SK-N-SH treated with all-trans-retinoic acid at 6 μM for 48 hours (cell line): ENCODE results near the gene IFITM1.

Experiments
- ARNTL ChIP-seq: fragments of 450-650 bp; formaldehyde crosslinking; IDR thresholded peaks from 2 replicates; pipeline ENCODE4 v1.5.0; 2020; ENCODE audit warnings: low read depth, mild to moderate bottlenecking, moderate library complexity, borderline replicate concordance
- ESRRG ChIP-seq: fragments of 250-450 bp; sonication (Bioruptor Pico); IDR thresholded peaks from 2 replicates; pipeline ENCODE4 v1.6.1; 2021; ENCODE audit warnings: mild to moderate bottlenecking
- GLIS3 ChIP-seq: fragments of 250-450 bp; sonication (Bioruptor Pico); IDR thresholded peaks from 2 replicates; pipeline ENCODE4 v1.5.0; 2020; ENCODE audit warnings: mild to moderate bottlenecking, moderate library complexity
- ISL1 ChIP-seq: fragments of 250-450 bp; sonication (Bioruptor Pico); IDR thresholded peaks from 2 replicates; pipeline ENCODE4 v2.1.2; 2022; ENCODE audit warnings: mild to moderate bottlenecking, moderate library complexity
- OSR1 ChIP-seq: fragments of 250-450 bp; sonication (Bioruptor Pico); IDR thresholded peaks from 2 replicates; pipeline ENCODE4 v1.8.0; 2022; ENCODE audit warnings: moderate library complexity, mild to moderate bottlenecking, inconsistent platforms
- PPARA ChIP-seq: fragments of 250-450 bp; sonication (Bioruptor Pico); IDR thresholded peaks from 2 replicates; pipeline ENCODE4 v1.5.0; 2020; ENCODE audit warnings: mild to moderate bottlenecking, borderline replicate concordance
- RARB ChIP-seq: fragments of 250-450 bp; sonication (Bioruptor Pico); IDR thresholded peaks from 2 replicates; pipeline ENCODE4 v1.8.0; 2021; ENCODE audit warnings: mild to moderate bottlenecking, moderate library complexity
- ZC3H10 ChIP-seq: fragments of 250-450 bp; sonication (Bioruptor Pico); IDR thresholded peaks from 2 replicates; pipeline ENCODE4 v1.5.1; 2021; ENCODE audit warnings: mild to moderate bottlenecking, moderate library complexity
- ZFP30 ChIP-seq: fragments of 450-650 bp; formaldehyde crosslinking; IDR thresholded peaks from 2 replicates; pipeline ENCODE4 v1.5.0; 2022; ENCODE audit warnings: mild to moderate bottlenecking, moderate library complexity
- ZNF8 ChIP-seq: fragments of 450-650 bp; formaldehyde crosslinking; IDR thresholded peaks from 2 replicates; pipeline ENCODE4 v1.5.0; 2020; ENCODE audit warnings: mild to moderate bottlenecking, moderate library complexity
- TF ChIP-seq, protein P1 (sequence below): fragments of 250-450 bp; sonication (Bioruptor Pico); IDR thresholded peaks from 2 replicates; pipeline ENCODE4 v1.8.0; 2021; ENCODE audit warnings: low read depth, mild to moderate bottlenecking, moderate library complexity, borderline replicate concordance
- TF ChIP-seq, protein P2 (sequence below): fragments of 250-450 bp; sonication (Bioruptor Pico); IDR thresholded peaks from 2 replicates; pipeline ENCODE4 v1.5.1; 2020; ENCODE audit warnings: low read depth, mild to moderate bottlenecking, moderate library complexity
- TF ChIP-seq, protein P3 (sequence below): fragments of 250-450 bp; sonication (Bioruptor Pico); IDR thresholded peaks from 2 replicates; pipeline ENCODE4 v1.8.0; 2020; ENCODE audit warnings: mild to moderate bottlenecking, moderate library complexity, borderline replicate concordance
- TF ChIP-seq, protein P4 (sequence below): fragments of 250-450 bp; sonication (Bioruptor Pico); IDR thresholded peaks from 2 replicates; pipeline ENCODE4 v1.5.1; 2021; ENCODE audit warnings: mild to moderate bottlenecking, moderate library complexity

DNA sequence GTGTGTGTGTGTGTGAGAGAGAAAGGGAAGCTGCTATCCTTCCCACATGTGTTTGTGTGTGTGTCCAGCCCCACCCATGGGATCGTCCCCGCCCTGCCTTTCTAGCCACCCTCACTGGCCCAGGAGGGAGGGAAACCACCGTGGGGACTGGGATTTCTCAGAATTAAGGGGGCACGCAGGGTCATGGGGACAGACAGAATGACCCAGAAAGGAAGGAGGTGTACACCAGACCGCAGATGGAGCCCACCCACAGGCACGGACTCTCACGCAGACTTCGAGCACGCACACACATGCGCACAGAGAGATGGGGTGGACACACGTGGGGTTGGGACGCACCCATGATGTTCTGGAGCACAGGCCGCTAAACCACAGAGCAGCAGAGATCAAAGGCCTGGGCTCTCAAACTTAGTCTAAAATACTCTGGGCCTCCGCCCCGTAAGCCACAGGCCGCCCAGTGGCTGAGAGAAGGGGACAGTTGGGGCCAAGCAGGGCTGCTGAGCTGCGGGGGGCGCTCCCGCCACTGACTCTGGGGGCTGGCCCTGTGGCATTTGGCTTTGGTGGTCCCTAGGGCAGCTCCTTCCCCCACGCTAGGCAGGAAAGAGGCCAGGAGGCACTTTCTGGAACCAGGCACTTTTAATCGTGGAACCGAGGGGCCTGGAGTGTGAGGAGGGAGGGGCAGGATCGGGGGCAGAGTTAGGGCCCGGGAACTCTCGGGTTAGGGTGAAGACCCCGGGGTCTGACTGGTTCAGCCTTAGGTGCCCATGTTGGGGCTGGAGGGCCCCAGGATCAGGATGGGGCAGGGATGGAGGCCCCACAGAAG lies 16.0 kb upstream of the IFITM1 start:
- no peak for TF ChIP-seq GLIS3 (CRISPR knock-in tag)
- no peak for TF ChIP-seq RARB
- no peak for TF ChIP-seq ZNF8 (CRISPR knock-in tag)
- no peak for TF ChIP-seq ZC3H10 (CRISPR knock-in tag)
- no peak for TF ChIP-seq ARNTL (CRISPR knock-in tag)
- TF ChIP-seq, protein P1, sequence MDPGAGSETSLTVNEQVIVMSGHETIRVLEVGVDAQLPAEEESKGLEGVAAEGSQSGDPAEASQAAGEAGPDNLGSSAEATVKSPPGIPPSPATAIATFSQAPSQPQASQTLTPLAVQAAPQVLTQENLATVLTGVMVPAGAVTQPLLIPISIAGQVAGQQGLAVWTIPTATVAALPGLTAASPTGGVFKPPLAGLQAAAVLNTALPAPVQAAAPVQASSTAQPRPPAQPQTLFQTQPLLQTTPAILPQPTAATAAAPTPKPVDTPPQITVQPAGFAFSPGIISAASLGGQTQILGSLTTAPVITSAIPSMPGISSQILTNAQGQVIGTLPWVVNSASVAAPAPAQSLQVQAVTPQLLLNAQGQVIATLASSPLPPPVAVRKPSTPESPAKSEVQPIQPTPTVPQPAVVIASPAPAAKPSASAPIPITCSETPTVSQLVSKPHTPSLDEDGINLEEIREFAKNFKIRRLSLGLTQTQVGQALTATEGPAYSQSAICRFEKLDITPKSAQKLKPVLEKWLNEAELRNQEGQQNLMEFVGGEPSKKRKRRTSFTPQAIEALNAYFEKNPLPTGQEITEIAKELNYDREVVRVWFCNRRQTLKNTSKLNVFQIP: no peak
- TF ChIP-seq, protein P2, sequence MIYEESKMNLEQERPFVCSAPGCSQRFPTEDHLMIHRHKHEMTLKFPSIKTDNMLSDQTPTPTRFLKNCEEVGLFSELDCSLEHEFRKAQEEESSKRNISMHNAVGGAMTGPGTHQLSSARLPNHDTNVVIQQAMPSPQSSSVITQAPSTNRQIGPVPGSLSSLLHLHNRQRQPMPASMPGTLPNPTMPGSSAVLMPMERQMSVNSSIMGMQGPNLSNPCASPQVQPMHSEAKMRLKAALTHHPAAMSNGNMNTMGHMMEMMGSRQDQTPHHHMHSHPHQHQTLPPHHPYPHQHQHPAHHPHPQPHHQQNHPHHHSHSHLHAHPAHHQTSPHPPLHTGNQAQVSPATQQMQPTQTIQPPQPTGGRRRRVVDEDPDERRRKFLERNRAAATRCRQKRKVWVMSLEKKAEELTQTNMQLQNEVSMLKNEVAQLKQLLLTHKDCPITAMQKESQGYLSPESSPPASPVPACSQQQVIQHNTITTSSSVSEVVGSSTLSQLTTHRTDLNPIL: no peak
- no peak for TF ChIP-seq OSR1
- TF ChIP-seq, protein P3, sequence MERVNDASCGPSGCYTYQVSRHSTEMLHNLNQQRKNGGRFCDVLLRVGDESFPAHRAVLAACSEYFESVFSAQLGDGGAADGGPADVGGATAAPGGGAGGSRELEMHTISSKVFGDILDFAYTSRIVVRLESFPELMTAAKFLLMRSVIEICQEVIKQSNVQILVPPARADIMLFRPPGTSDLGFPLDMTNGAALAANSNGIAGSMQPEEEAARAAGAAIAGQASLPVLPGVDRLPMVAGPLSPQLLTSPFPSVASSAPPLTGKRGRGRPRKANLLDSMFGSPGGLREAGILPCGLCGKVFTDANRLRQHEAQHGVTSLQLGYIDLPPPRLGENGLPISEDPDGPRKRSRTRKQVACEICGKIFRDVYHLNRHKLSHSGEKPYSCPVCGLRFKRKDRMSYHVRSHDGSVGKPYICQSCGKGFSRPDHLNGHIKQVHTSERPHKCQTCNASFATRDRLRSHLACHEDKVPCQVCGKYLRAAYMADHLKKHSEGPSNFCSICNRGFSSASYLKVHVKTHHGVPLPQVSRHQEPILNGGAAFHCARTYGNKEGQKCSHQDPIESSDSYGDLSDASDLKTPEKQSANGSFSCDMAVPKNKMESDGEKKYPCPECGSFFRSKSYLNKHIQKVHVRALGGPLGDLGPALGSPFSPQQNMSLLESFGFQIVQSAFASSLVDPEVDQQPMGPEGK (CRISPR knock-in tag): no peak
- no peak for TF ChIP-seq ISL1
- no peak for TF ChIP-seq ESRRG (CRISPR knock-in tag)
- no peak for TF ChIP-seq PPARA (CRISPR knock-in tag)
- TF ChIP-seq, protein P4, sequence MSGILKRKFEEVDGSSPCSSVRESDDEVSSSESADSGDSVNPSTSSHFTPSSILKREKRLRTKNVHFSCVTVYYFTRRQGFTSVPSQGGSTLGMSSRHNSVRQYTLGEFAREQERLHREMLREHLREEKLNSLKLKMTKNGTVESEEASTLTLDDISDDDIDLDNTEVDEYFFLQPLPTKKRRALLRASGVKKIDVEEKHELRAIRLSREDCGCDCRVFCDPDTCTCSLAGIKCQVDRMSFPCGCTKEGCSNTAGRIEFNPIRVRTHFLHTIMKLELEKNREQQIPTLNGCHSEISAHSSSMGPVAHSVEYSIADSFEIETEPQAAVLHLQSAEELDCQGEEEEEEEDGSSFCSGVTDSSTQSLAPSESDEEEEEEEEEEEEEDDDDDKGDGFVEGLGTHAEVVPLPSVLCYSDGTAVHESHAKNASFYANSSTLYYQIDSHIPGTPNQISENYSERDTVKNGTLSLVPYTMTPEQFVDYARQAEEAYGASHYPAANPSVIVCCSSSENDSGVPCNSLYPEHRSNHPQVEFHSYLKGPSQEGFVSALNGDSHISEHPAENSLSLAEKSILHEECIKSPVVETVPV (CRISPR knock-in tag): no peak
- TF ChIP-seq ZFP30 (CRISPR knock-in tag): no peak
